ENCODE results near the gene TMEM131.
"Not testable (repeated sequence)": the region's sequence is repeated elsewhere in the genome, so short reads cannot be mapped to it uniquely, and the experiment has no call there.

The TMEM131 gene

DNA sequence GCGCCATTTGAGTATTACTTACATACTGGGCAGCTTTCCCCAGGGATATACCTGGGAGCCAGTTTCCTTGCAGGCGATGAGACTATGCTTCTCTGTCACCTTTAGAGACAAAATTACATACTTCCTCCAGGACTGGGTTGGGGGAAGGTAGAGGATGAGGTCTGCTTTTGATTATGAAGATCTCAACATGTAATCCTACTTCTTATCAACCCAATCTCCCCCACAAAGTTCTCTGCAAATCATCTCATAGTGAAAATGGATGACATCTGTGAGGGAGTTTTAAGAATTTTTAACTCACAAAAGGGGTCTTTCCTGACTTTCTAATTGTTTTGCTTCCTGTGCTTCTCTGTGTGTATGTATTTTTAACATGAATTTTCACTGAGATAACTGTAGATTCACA is 81.9 kb downstream of the TMEM131 start:
- DNase-seq (ENCODE audit: low spot score) (no peak), FAIRE-seq (no peak)

DNA sequence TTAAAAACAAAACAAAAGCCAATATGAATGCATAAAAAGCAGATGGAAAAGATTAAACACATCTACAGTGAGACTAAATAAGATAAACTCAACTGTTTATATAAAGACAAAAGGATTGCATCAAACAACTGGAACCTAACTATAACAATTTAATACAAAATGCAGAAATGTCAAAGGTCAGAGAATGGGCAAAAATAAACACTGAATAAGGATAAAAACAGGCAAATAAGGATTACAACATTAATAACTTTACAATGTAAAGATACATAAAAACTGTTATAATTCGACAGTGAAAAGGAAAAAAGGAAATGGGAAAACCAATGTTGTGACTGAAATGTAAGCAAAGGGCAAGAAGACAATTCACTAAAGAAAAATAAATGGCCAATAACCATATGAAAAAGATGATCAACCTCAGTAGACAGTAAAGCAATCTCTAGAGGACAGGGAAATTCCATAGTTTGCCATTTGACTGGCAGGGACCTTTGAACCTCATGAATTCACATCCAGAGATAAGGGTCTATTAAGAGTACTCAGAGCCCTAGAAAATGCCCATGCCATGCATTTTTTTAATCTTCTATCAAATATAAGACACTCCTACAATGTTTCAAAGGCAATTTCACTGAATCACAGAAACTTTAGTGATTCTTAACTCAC is 83.7 kb downstream of the TMEM131 start:
- FAIRE-seq = no peak
- no peak for DNase-seq (ENCODE audit: low spot score)

DNA sequence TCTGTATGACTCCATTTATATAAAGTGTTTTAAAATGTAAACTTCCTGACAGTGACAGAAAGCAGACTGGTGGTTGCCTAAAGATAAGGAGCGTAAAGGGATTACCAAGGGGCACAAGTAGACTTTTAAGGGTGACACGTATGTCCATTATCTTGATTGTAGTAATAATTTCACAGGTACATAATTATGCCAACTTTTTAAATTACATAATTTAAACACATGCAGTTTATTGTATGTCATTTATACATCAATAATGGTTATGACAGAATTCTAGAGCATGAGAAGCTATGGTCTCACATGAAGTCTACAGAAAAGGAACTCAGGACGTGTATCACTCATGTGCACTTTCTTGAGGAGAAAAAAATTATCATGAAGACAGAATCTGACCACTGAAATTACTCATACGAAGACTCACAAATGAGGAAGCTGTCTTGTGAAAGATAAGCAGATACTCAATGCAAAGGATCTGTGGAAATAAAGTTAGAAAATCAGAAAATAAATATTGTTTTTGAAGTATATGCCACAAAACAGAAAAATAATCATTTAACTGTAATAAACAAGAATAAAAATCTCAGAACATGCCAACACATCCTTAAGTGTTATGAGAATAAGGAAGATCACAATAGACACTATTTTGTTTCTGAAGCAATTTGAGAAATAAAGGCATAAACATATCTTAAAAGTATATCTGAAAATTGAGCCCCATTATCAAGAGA is 84.4 kb downstream of the TMEM131 start:
- FAIRE-seq (no peak), DNase-seq (ENCODE audit: low spot score) (no peak)

DNA sequence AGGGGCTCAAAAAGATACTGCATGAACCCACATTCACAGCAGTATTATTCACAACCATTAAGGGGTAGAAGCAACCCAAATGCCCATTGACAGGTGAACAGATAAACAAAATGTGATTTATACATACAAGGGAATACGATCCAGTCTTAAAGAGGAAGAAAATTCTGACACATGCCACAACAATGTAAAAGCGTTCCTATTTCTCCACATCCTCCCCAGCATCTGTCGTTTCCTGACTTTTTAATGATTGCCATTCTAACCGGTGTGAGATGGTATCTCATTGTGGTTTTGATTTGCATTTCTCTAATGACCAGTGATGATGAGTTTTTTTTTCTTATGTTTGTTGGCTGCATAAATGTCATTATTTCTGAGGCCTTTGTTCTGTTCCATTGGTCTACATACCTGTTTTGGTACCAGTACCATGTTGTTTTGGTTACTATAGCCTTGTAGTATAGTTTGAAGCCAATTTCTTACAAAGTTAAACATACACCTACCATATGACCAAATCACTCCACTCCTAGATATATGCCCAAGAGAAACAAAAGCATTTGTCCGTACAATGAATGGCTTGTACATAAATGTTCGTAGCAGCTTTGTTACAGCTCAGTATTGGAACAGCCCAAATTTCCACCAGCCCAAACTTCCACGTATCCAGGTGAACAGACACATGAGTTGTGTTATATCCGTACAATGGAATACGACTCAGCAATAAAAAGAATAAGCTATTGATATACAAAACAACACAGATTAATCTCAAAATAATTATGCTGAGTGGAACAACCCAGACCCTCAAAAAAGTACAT is 85.1 kb downstream of the TMEM131 start:
- DNase-seq (ENCODE audit: low spot score) (no peak), FAIRE-seq (no peak)

DNA sequence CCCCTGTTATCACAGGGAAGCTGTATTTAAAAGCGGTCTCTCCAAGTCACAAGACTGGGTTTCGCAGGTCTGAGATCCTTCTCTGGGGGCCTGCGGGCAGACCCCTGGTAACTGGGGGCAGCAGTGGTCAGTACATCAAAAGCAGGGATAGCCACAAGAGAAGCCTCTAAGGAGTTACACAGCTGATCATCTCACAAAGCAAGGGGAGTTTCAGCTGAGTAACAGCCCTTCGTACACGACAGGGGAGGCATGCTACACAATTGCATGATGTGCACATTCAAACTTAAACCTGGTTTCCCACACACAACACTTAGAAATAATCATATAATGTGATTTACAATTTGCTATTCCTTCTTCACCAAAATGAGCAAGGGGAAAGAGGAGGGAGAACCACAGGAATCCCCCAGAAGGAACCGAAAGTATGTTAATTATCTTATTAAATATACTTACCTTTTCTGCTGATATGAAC is 87.5 kb downstream of the TMEM131 start:
- DNase-seq (ENCODE audit: low spot score) (no peak), FAIRE-seq (no peak)

DNA sequence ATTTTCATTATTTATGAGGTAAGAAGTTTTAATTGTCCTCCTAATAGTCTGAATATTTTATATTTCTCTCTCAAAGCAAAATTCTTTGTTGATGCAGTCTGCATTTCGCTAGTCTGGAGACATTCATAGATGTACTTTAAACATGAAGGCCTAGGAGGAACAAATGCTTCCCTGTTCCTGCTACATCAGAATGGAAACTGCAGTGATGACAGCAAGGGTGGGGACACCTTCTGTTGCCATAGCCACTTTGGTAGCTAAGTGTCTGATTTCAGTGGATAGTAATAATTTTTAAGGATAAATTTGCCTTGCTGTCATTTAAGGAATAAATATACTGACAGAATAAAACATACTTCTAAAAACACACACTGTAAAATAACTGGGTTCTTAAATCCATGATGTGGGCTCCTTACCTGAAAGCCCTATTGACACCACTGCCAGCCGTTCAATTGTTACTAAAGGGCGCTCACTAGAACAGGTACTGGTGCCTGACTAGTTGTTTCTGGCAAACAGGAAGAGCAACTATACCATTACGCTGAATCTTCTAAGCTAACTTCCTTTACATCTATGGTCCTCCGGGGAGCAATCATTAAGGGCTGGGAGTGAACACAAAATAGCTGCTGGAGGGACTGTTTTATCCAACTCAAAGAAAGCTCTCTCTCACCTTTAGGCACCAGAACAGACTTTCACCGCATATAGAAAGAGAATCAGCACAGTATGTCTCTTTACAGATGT is 88.2 kb downstream of the TMEM131 start:
- DNase-seq (ENCODE audit: low spot score) (no peak), FAIRE-seq (no peak)

DNA sequence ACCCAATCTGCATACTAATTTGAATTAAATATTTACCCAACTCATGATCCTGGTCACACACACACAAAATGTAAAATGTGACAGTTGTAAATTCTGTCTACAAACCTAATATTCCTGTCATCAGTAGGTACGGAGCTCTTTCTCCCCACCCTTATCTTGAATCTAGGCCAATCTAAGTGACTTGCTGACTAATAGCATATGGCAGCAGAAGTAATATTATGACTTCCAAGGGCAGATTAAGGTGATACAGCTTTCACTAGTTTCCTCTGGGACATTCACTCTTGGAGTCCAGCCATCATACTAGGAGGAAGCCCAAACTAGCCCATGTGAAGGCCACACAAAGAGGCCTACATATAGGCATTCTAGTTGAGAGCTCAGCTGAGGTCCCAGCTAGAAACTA is 89.4 kb downstream of the TMEM131 start:
- FAIRE-seq (no peak), DNase-seq (ENCODE audit: low spot score) (no peak)

DNA sequence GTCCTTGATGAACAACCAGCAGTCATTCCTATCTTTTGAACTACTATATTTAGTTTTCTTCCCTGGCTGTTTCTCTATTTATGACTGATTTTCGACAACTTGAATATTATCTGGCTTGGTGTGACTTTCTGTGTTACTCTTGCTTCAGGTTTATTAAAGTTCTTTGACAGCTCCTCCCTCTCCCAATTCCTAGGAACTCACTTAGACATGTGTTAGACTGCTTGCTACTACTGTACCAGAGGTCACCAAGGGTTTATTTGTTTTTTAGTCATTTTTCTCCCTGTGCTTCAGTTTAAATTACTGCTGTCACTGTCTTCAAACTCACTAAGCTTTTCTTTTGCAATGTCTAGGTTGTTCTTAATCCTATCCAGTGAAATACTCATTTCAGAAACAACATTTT is 90.5 kb downstream of the TMEM131 start:
- no peak for DNase-seq (ENCODE audit: low spot score)
- FAIRE-seq = no peak

DNA sequence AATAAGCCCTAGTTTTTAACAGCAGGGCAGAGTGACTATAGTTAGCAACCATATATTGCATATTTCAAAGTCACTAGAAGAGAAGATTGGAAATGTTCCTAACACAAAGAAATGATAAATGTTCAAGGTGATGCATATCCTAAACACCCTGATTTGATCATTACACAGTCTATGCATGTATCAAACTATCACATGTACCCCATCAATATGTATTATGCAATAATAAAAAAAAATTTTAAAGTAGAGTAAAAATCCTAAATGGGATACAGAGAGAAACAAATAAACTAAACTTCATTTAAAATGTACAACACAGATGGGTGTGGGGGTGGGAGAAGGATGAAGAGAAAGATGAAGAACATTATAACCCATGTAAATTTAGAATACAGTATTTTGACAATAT is 93.9 kb downstream of the TMEM131 start:
- DNase-seq (ENCODE audit: low spot score) (no peak), FAIRE-seq (no peak)

DNA sequence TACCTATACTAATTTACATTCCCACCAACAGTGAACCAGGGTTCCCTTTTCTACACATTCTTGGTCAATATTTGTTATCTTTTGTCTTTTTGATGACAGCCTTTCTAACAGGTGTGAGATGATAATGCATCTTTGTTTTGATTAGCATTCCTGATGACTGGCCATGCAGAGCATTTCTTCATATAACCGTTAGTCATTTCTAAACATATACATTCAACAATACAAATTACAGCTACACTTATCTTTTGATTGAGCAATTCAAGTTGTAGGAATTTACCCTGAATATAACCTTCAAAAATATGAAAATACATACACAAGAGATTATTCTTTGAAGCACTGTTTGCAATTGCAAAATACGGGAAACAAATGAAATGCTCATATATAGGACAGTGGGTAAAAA is 94.9 kb downstream of the TMEM131 start:
- FAIRE-seq (no peak), DNase-seq (ENCODE audit: low spot score) (no peak)

DNA sequence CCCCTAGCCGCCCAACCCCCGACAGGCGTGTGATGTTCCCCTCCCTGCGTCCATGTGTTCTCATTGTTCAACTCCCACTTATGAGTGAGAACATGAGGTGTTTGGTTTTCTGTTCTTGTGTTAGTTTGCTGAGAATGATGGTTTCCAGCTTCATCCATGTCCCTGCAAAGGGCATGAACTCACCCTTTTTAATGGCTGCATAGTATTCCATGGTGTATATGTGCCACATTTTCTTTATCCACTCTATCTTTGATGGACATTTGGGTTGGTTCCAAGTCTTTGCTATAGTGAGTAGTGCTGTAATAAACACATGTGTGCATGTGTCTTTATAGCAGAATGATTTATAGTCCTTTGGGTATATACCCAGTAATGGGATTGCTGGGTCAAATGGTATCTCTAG is 102.7 kb downstream of the TMEM131 start:
- not testable (repeated sequence) for DNase-seq (ENCODE audit: low spot score); FAIRE-seq

DNA sequence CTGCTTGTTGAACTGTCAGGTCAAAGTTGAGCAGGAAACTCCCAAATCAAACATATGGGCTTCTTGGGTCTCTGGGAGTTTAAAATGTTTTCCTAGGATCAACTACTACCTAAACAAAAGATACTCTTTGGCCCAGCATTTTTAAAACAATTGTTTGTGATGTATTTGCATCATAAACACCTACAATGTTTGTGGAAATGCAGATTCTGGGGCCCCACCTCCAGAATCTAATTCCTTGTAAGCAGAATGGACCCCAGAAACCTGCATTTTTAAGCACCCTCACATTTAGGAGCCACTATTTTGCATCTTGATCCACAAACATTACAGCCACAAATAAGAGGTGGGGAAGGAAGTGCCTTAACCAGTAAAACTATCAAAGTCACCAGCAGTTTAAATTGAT is 104.1 kb downstream of the TMEM131 start:
- no peak for FAIRE-seq
- no peak for DNase-seq (ENCODE audit: low spot score)

DNA sequence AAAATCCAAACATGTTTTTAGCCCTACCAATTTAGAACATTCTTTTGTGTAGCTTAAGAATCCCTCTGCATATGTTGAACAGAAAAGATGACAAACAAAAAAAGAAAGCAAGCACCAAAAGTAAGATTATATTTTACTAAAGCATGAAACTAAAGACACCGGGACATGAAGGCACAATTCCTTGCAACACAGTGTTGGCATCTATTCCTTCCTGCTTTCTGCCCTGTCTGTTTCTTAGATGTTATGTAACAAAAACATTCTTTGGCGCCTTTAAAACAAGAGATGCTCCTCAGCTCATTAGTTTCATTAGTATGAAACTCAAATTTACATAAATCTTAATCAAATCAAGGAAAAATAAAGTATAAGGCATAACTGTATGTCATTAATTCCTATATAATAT is 106.6 kb downstream of the TMEM131 start:
- no peak for FAIRE-seq

DNA sequence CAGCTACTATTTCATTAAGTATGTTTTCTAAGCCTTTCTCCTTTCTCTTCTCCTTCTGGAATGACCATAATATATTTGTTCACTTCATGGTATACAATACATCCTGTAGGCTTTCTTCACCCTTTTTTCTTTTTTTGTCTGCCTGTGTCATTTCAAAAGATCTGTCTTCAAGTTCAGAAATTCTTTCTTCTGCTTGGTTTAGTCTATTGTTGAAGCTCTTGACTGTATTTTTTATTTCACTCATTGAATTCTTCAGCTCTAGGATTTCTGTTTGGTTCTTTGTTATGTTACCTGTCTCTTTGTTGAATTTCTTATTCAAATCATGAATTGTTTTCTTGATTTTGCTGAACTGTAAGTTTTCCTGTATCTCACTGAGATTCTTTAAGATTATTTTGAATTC is 109.9 kb downstream of the TMEM131 start:
- FAIRE-seq (no peak), DNase-seq (ENCODE audit: low spot score) (no peak)

More for the DNA sequence above, 106.6 kb downstream of the TMEM131 start:
- no peak for DNase-seq (ENCODE audit: low spot score)

DNA sequence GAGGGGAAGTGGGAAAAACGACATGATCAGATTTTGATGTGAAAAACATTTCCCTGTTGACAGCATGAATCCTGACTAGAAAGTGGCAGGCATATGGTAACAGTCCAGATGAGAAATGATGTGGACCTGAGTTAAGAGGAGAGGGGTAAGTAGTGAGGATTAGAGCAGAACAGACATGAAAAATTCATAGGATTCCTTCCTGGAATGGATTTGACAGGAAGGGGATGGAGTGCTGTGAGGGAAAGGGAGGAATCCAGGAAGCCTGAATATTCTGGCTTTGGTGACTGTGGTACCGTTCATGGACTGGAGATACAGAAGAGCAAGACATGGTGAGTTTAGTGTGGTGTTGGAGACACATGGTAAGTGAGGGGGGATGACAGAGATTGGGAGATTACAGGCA is 115.4 kb downstream of the TMEM131 start:
- DNase-seq (ENCODE audit: low spot score) = no peak
- FAIRE-seq = peak; percentile 27

DNA sequence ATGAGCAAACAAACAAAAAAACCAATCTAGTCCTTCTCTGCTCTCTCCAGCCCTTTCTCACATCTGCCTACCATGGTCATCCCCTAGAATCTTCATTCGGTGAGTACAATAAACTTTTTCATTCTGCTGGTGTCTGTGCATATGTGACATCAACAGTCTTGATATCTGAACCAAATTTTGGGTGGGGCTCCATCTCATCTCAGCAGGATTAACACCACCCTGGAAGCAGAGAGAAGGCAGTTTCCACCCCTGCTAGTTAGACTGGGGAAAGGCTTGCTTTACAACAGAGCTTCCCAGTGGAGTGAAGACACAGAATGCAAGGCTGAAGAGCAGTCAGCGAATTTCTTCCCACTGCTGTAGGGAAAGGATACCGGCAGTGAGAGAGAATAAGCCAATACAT is 116.9 kb downstream of the TMEM131 start:
- DNase-seq (ENCODE audit: low spot score) = no peak
- no peak for FAIRE-seq

DNA sequence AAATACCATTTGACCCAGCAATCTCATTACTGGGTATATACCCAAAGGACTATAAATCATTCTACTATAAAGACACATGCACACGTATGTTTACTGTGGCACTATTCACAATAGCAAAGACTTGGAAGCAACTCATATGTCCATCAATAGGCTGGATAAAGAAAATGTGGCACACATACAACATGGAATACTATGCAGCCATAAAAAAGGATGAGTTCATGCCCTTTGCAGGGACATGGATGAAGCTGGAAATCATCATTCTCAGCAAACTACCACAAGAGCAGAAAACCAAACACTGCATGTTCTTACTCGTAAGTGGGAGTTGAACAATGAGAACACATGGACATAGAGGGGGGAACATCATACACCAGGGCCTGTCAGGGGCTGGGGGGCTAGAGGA is 117.4 kb downstream of the TMEM131 start:
- not testable (repeated sequence) for FAIRE-seq

DNA sequence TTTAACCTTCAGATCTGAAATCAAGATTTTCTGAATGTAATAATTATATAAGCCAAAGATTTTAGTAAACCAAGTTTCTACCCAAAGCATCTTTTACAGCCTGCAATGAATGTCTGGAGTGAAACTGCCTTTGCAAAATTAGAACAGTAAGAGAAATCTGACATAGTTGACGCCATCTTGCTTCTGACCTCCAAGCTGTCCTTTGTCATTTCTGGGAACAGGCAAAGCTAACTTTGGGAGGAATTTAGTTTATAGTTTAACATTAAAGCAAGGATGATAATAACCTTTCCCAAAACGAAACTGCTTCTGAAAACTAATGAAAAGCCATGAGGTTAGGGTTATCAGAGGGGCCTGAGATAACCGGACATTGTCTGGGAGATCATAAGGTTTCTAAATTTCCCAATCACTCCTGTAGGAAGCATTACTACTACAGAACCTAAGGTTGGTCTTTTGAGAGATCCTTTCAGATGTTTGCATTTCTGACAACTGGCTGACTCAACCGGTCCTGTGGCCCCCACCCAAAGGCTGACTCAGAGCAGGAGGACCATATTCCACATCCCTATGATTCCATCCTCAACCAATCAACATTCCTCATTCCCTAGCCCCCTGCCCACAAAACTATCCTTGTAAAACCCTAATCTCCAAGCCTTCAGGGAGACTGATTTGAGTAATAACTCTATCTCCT is 124.5 kb downstream of the TMEM131 start:
- FAIRE-seq = no peak

More for the DNA sequence above, 117.4 kb downstream of the TMEM131 start:
- not testable (repeated sequence) for DNase-seq (ENCODE audit: low spot score)

DNA sequence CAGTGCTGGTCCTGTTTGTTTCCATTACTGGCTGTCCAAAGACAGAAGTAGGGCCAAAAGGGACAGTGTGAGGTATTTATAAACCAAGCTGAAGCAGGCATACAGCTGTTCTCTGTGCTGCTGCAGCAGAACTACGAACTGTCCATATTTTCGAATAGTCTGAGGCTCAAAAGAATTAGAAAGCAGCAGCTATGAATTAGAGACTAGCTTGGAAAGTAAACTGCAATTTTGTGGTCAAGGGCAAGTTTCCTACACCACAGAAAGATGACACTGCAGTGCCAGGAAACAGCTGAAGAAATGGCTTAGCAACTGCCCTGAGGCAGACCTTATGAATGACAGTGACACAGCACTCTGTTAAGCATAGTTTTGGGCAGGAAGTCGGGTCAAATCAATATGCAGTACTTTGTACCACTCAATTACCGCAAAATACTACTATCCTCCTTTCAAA is 125.3 kb downstream of the TMEM131 start:
- no peak for FAIRE-seq
- peak; percentile 73 for DNase-seq (ENCODE audit: low spot score)

More for the DNA sequence above, 124.5 kb downstream of the TMEM131 start:
- no peak for DNase-seq (ENCODE audit: low spot score)

DNA sequence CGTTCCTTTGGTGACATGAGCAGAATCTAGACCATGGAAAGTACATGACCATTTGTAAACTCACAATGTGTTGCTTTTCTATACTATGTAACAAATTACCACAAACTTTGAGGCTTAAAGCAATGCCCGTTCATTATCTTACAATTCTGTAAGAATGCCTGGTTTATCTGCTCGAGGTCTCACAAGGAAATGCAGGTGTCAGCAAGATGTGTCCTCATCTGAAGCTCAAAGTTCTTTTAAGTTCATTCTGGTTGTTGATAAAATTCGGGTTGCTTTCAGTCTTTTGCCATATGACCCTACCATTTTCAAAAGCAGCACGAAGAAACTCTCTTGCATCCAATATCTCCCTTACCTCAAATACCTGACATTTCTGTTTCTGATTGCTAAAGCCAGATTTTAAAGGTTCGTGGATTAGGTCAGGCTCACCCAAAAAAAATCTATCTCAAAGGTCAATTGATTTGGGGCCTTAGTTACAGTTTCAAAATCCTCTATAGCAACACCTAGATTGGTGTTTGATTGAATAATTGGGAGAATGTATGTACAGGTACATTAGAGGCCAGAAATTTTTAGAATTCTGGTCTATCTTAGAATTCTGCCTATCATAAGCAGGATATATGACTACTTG is 125.9 kb downstream of the TMEM131 start:
- DNase-seq (ENCODE audit: low spot score) (no peak), FAIRE-seq (no peak)

Data from urothelium cell line (cell line).